Bronchial epithelial cell (primary cell): ENCODE data around the gene EDN2. TPM values are rescaled to one million over a fixed set of nuclear protein-coding genes. Genes with fewer than 3 reads are reported as not detected.

Source experiments
- DNase-seq: peaks from one replicate; pipeline ENCODE4 v3.0.0-alpha.2; 2010; ENCODE audit warnings: low read depth
- FAIRE-seq: peaks from 2 replicates; lab custom pipeline; 2011; peaks lifted over from hg19 to GRCh38; lab: Jason Lieb, UNC
- H3K27me3 ChIP-seq: 2 replicates; pipeline ENCODE4 v1.5.1; 2011; ENCODE audit warnings: low read length; ENCODE audit not compliant: control insufficient read depth, insufficient read depth
- H3K36me3 ChIP-seq: 2 replicates; pipeline ENCODE4 v1.5.1; 2011; ENCODE audit warnings: low read length; ENCODE audit not compliant: control insufficient read depth, insufficient read depth
- H3K4me3 ChIP-seq: 2 replicates; pipeline ENCODE4 v1.5.1; 2011; ENCODE audit warnings: mild to moderate bottlenecking, low read depth, low read length, control low read depth
- CTCF ChIP-seq: IDR thresholded peaks from 2 replicates; pipeline ENCODE4 v1.5.1; 2011; ENCODE audit warnings: mild to moderate bottlenecking, moderate library complexity, low read length, control low read depth, inconsistent platforms; ENCODE audit not compliant: insufficient read depth, severe bottlenecking
- total RNA-seq: library from RNA; depleted of rRNA; stranded (reverse); fragments of >200 nt; gene quantifications from 2 replicates; pipeline ENCODE4 v1.2.1, GENCODE V29; 2014

EDN2 gene
- total RNA-seq, 1 donor from 2014 or later: 1.6 TPM

GRCh38 chr1:41486371-41487125 is 2.1 kb upstream of the EDN2 start:
- Histone ChIP-seq H3K27me3 (peaks cover 2% of the 10 kb centered on the region), H3K4me3 (no peak overlapping the region), H3K36me3 (no peaks in the 10 kb centered on the region)
- no peak for DNase-seq
- FAIRE-seq: no peak
- TF ChIP-seq CTCF: no peak

- no peak for DNase-seq
- no peaks in the 10 kb centered on the region for H3K36me3 ChIP-seq
- H3K4me3 ChIP-seq: no peak overlapping the region
- peaks cover 2% of the 10 kb centered on the region for H3K27me3 ChIP-seq
- FAIRE-seq: no peak
- no peak for TF ChIP-seq CTCF
Measured at GRCh38 chr1:41486053-41486370, 1.5 kb upstream of the EDN2 start.

- H3K36me3 ChIP-seq: no peaks in the 10 kb centered on the region
- DNase-seq: peak; percentile 47
- no peak for TF ChIP-seq CTCF
- no peak for FAIRE-seq
- no peak overlapping the region for H3K4me3 ChIP-seq
- peaks cover 2% of the 10 kb centered on the region for H3K27me3 ChIP-seq
Measured at GRCh38 chr1:41485605-41486004, 1.1 kb upstream of the EDN2 start.

- no peaks in the 10 kb centered on the region for H3K36me3 ChIP-seq
- no peak for TF ChIP-seq CTCF
- FAIRE-seq (no peak), DNase-seq (no peak)
- H3K27me3 ChIP-seq: peaks cover 4% of the 10 kb centered on the region
- peak overlapping the region; percentile 31 for H3K4me3 ChIP-seq
Measured at GRCh38 chr1:41483960-41484401, 502 bp downstream of the EDN2 start.

- Histone ChIP-seq H3K36me3 (no peaks in the 10 kb centered on the region), H3K4me3 (peak overlapping the region; percentile 31), H3K27me3 (peaks cover 4% of the 10 kb centered on the region)
- DNase-seq (no peak), FAIRE-seq (peak; percentile 75)
- TF ChIP-seq CTCF: no peak
Measured at GRCh38 chr1:41483001-41483850, 1.3 kb downstream of the EDN2 start.
